Activated naive CD8-positive, alpha-beta T cell treated with anti-CD3 and anti-CD28 coated beads, Interleukin-2, amount 50 U/mL, for 16 hours (primary cell): ENCODE data around the gene COL4A2.
"Not testable (repeated sequence)": the region's sequence is repeated elsewhere in the genome, so short reads cannot be mapped to it uniquely, and the experiment has no call there.

Source experiments
- DNase-seq: peaks from one replicate; pipeline ENCODE4 v3.0.0-alpha.2; 2020; ENCODE audit warnings: low read depth, low spot score

COL4A2 gene

GRCh38 chr13:110475117-110475516, 168.0 kb downstream of the COL4A2 start:
- DNase-seq, result no peak

GRCh38 chr13:110475550-110476219, 168.6 kb downstream of the COL4A2 start:
- no peak for DNase-seq

- no peak for DNase-seq
Measured at GRCh38 chr13:110476220-110476617, 169.1 kb downstream of the COL4A2 start.

- DNase-seq, result no peak
Measured at GRCh38 chr13:110477706-110478245, 170.7 kb downstream of the COL4A2 start.

- no peak for DNase-seq
Measured at GRCh38 chr13:110478405-110479214, 171.5 kb downstream of the COL4A2 start.

GRCh38 chr13:110479215-110479545, 172.1 kb downstream of the COL4A2 start:
- no peak for DNase-seq

- no peak for DNase-seq
Measured at GRCh38 chr13:110479648-110480047, 172.6 kb downstream of the COL4A2 start.

- DNase-seq, result no peak
Measured at GRCh38 chr13:110480161-110480560, 173.1 kb downstream of the COL4A2 start.

- no peak for DNase-seq
Measured at GRCh38 chr13:110483386-110483968, 176.4 kb downstream of the COL4A2 start.

- DNase-seq, result no peak
Measured at GRCh38 chr13:110484290-110485048, 177.4 kb downstream of the COL4A2 start.

- no peak for DNase-seq
Measured at GRCh38 chr13:110485604-110486003, 178.5 kb downstream of the COL4A2 start.

GRCh38 chr13:110486061-110486715, 179.1 kb downstream of the COL4A2 start:
- no peak for DNase-seq

- not testable (repeated sequence) for DNase-seq
Measured at GRCh38 chr13:110486880-110487279, 179.8 kb downstream of the COL4A2 start.

- no peak for DNase-seq
Measured at GRCh38 chr13:110490009-110490770, 183.1 kb downstream of the COL4A2 start.

- DNase-seq, result no peak
Measured at GRCh38 chr13:110491869-110492678, 185.0 kb downstream of the COL4A2 start.

- DNase-seq, result no peak
Measured at GRCh38 chr13:110492679-110493593, 185.9 kb downstream of the COL4A2 start.

GRCh38 chr13:110493613-110494012, 186.5 kb downstream of the COL4A2 start:
- DNase-seq, result no peak

GRCh38 chr13:110495376-110495775, 188.3 kb downstream of the COL4A2 start:
- no peak for DNase-seq

- DNase-seq, result no peak
Measured at GRCh38 chr13:110495881-110496280, 188.8 kb downstream of the COL4A2 start.
